ENCODE results near the gene NTM. TPM values are rescaled to one million over a fixed set of nuclear protein-coding genes. Genes with fewer than 3 reads are reported as not detected.
"Not testable (repeated sequence)": the region's sequence is repeated elsewhere in the genome, so short reads cannot be mapped to it uniquely, and the experiment has no call there.

NTM gene
- total RNA-seq, 2 donors from 2014 or later: 19.1 to 44.7 TPM

- no peak overlapping the region for H3K4me3 ChIP-seq
- H3K36me3 ChIP-seq: no peaks in the 10 kb centered on the region
- no peaks in the 10 kb centered on the region for H3K9me3 ChIP-seq
- no peak overlapping the region for H3K27ac ChIP-seq
- no peaks in the 10 kb centered on the region for H3K4me1 ChIP-seq
- no peak for TF ChIP-seq CTCF (IDR thresholded peaks at IDR 0.05)
- no peak for DNase-seq (ENCODE audit: low spot score)
- H3K27me3 ChIP-seq: no peaks in the 10 kb centered on the region
Observed at GRCh38 chr11:132318421-132319157, 948.2 kb downstream of the NTM start.

- H3K27me3 ChIP-seq; H3K4me1 ChIP-seq; H3K36me3 ChIP-seq; H3K4me3 ChIP-seq; H3K27ac ChIP-seq; H3K9me3 ChIP-seq; DNase-seq (ENCODE audit: low spot score): not testable (repeated sequence)
Observed at GRCh38 chr11:132319419-132319818, 949.0 kb downstream of the NTM start.

- no peak for DNase-seq (ENCODE audit: low spot score)
- no peak overlapping the region for H3K4me3 ChIP-seq
- no peaks in the 10 kb centered on the region for H3K9me3 ChIP-seq
- H3K36me3 ChIP-seq: no peaks in the 10 kb centered on the region
- no peaks in the 10 kb centered on the region for H3K4me1 ChIP-seq
- no peak overlapping the region for H3K27ac ChIP-seq
- no peaks in the 10 kb centered on the region for H3K27me3 ChIP-seq
- TF ChIP-seq CTCF (IDR thresholded peaks at IDR 0.05): no peak
Observed at GRCh38 chr11:132330515-132330914, 960.1 kb downstream of the NTM start.

- Histone ChIP-seq H3K4me1 (no peaks in the 10 kb centered on the region), H3K9me3 (no peaks in the 10 kb centered on the region), H3K36me3 (no peaks in the 10 kb centered on the region), H3K27ac (no peak overlapping the region), H3K27me3 (no peaks in the 10 kb centered on the region), H3K4me3 (no peak overlapping the region)
- no peak for TF ChIP-seq CTCF (IDR thresholded peaks at IDR 0.05)
- no peak for DNase-seq (ENCODE audit: low spot score)
Observed at GRCh38 chr11:132332521-132332920, 962.1 kb downstream of the NTM start.

- no peaks in the 10 kb centered on the region for H3K4me1 ChIP-seq
- H3K36me3 ChIP-seq: no peaks in the 10 kb centered on the region
- no peaks in the 10 kb centered on the region for H3K27me3 ChIP-seq
- TF ChIP-seq CTCF (IDR thresholded peaks at IDR 0.05): no peak
- no peaks in the 10 kb centered on the region for H3K9me3 ChIP-seq
- H3K27ac ChIP-seq: no peak overlapping the region
- no peak overlapping the region for H3K4me3 ChIP-seq
- DNase-seq (ENCODE audit: low spot score): peak; percentile 34
Observed at GRCh38 chr11:132334769-132335280, 964.4 kb downstream of the NTM start.

GRCh38 chr11:132335311-132335710 is 964.9 kb downstream of the NTM start:
- Histone ChIP-seq H3K27ac (no peak overlapping the region), H3K4me1 (no peaks in the 10 kb centered on the region), H3K4me3 (no peak overlapping the region), H3K9me3 (no peaks in the 10 kb centered on the region), H3K27me3 (no peaks in the 10 kb centered on the region), H3K36me3 (no peaks in the 10 kb centered on the region)
- DNase-seq (ENCODE audit: low spot score): peak; percentile 36
- no peak for TF ChIP-seq CTCF (IDR thresholded peaks at IDR 0.05)
